DMS53 treated with DMSO at 0.1 percent for 48 hours (cell line): ENCODE measurements around the gene DISC1.
A peak's percentile ranks its signal among the peaks of the same experiment; 100 is the strongest.
"Not testable (repeated sequence)": the region's sequence is repeated elsewhere in the genome, so short reads cannot be mapped to it uniquely, and the experiment has no call there.

ENCODE experiments used
- DNase-seq: peaks from one replicate; lab custom pipeline; 2025; ENCODE audit not compliant: unreplicated experiment; lab: John Stamatoyannopoulos, UW

The DISC1 gene

DNA sequence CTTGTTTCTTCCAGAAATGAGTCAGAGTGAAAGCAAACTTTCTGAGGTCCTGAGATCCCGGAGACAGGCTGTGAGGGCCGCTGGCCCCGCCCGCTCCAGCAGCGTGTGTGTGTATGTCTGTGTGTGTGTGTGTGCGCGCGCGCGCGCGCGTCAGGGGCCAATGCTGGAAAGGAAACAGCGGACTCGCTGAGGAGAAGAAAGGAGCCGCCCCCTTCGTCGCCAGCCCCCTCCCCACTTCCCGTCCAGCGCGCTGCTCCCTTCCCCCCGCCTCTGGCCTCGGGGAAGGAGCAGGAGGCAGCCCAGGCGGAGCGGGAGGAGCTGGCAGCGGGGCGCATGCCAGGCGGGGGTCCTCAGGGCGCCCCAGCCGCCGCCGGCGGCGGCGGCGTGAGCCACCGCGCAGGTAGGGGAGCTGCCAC, at the start of gene DISC1:
DISC1 (plus strand) TSS at position 256 of the 416 bp plus-strand sequence; CDS start at position 334, 78 bp downstream.
- DNase-seq = peak; percentile 77

DNA sequence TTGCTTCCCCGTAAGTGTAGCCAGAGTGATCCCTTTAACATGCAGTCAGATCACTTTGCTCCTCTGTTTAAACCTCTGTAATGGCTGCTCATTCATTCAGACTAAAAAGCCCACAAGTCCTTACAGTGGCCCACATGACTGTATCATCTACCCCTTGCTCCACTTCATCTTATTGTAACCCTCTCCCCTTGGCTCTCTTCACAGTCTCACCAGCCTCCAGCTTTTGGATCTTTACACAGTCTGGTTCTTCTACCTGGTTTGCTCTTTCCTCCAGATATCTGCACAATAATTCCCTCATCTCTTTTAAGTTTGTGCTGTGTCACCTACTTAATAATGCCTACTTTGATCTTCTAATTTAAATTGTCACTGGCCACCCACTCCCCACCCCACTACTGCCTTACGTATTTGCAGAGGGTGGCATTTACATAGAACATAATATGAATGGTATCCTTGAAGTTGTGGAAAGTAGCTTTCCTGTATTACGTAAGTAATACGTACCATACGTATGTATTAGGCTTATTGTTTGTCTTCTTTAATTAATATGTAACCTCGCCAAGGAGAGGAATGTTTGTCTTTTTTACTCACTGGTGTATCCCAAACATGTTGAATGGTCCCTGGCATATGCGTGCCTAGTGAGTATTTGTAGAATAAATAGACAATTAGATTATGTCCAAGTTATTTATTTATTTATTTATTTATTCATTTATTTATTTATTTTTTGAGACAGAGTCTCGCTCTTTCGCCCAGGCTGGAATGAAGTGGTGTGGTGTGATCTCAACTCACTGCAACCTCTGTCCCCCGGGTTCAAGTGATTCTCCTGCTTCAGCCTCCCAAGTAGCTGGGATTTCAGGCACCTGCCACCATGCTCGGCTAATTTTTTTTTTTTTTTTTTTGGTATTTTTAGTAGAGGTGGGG, 49.5 kb upstream of the DISC1 start:
- DNase-seq = peak; percentile 17

DNA sequence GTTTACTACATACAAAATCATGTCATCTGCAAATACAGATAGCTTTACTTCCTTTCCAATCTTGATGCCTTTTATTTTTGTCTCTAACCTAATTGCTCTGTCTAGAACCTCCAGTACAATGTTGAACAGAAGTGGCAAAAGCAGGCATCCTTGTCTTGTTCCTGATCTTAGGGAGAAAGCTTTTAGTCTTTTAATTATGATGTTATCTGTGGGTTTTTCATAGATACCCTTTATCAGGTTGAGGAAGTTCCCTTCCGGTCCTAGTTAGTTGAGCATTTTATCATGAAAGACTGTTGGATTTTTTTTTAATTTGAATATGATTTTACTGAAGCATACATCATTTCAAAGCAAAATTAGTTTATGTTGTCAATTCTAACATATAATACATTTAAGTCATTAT, 45.7 kb upstream of the DISC1 start:
- DNase-seq = no peak

DNA sequence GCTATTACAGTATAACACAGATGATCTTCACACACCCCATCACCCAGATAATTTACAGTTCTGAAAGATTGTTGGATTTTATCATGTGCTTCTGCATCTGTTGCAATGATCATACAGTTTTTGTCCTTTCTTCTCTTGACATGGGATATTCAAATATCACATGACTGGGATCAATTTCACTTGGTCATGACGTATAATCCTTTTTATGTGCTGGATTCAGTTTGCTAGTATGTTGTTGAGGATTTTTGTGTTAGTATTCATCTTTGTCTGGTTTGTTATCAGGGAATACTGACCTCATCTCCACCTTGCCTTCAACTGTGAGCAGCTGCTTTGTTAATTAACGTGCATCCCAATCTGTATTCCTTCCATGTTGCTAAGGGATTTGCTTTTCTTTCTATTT, 44.7 kb upstream of the DISC1 start:
- no peak for DNase-seq

DNA sequence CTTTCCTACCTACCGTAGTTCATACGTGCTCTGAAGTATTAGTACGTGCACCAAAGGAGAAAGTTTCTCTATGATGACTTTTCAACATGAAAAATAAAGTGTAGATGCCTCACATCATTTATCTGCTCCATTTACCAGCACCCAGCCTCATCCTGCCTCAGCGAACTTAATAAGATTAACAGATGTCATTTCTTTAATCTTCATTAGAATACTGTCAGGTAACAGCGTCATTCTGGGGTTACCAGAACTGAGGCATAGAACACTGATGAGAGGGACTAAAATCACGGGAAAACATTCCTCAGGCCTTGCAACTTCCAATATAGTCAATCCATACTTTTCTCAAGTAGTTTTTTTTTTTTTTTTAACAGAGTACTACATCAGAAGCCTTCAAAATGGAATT, 43.2 kb upstream of the DISC1 start:
- DNase-seq = no peak

DNA sequence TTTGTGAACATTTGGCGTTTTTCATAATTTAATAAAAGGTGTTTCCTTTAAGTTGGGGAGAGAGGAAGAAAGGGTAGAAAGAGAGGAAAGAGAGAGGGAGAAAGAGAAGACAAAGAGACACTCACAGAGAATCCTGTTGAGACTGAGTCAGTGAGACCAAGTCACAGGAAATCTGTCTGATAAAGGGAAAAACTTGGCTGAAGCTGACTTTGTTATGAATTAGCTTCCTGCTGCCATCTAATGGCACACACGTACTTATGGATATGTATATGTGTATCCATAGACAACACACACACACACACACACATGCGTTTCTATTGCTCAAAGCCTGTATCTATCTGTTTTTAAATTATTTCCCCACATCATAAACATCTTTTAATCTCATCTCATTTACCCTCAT, 42.5 kb upstream of the DISC1 start:
- DNase-seq = peak; percentile 45

DNA sequence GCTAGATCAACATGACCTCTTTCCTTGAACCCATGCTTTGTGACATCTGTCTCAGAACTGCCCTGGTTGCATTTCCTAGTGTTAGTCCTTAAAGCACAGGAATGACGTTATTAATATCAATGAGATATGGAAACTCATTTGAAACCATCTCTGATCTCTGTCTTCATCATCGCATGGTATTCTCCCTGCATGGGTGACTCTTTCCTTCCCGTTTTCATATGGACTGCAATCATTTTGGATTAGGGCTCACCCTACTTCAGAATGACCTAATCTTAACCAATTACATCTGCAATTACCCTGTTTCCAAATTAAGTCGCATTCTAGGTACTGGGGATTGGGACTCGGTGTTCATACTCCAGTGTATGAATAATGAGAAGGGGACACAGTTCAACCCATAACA, 41.7 kb upstream of the DISC1 start:
- DNase-seq = no peak

DNA sequence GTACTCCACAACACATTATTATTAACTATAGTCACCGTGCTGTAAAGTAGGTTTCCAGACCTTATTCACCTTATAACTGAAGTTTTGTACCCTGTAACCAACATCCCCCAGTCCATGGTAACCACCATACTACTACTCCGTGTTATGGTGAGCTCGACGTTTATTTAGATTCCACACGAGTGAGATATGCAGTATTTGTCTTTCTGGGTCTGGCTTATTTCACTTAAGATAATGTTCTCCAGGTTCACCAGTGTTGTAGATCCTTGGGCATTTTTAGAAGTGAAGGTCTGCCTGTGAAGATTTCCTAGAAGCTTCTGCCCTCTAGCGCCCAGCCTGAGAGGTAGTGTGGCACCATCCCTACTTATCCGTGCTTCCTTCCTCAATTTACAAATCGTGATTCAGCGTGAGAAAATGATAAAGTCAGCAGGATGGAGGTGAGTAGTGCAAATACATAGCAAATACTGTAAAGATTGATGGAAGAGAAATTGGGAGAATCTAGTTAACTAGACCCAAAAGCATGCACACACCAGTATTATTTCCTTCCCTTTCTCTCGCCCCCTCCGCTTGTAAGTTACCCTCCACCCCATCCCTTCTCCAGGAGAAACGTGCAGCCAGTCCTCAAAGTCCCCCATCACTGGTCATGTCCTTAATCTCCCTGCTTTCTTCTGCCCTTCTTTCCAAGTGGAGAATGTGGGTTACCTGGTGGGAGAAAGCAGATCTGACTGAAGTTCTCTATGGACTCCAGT, 36.0 kb upstream of the DISC1 start:
- DNase-seq = peak; percentile 49

DNA sequence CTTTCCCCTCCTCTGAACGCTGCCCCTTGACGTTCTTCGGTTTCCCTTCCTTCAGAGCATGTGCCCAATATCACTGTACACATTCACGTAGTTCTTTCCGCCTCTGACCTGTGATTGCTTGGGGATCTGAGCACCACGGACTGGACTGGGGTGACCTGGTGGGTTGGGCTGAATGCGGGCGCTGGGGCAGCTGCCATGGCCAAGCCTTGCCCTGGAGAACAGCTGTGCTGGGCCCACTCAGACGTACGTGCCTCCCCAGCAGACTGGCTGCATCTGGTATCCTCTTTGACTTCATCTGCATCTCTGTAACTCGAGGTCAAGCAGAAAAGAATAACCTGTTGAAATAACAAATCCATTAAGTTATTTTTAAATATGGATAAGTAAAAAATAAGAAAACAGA, 35.1 kb upstream of the DISC1 start:
- no peak for DNase-seq

DNA sequence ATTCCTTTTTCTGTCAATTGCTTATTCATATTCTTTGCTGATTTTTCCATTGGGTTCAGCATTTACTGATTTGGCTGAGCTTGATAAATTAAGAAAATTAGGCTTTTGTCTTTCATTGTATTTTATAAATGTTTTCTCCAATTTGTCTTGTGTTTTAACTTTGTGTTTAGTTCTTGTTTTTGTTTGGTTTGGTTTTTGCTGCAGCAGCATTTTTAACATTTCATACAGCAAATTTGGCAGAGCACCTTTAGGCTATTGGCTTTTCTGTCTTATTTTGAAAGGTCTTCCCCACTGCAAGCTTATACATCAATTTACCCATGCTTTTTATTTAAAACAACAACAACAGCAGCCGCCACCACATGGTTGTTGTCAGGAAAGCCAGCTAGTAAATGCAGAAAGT, 33.8 kb upstream of the DISC1 start:
- DNase-seq = no peak

DNA sequence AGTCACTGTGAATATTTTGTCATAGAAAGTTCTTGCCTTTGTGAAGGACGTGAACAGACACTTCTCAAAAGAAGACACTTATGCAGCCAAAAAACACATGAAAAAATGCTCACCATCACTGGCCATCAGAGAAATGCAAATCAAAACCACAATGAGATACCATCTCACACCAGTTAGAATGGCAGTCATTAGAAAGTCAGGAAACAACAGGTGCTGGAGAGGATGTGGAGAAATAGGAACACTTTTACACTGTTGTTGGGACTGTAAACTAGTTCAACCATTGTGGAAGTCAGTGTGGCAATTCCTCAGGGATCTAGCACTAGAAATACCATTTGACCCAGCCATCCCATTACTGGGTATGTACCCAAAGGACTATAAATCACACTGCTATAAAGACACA, 33.3 kb upstream of the DISC1 start:
- not testable (repeated sequence) for DNase-seq

DNA sequence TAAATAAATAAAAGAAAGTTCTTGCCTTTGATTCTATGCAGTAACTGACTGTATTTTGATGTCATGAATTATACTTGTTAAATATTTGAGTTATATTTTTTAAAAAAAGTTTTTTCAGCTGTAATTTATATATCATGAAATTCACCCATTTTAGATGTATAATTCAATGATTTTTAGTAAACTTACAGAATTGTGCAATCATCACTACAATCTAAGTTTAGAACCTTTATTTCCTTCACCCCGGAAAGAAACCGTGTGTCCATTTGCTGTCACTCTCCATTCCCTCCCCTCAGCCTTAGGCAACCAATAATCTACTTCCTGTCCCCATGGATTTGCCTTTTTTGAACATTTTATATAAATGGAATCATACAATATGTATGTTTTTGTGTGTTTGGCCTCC, 32.5 kb upstream of the DISC1 start:
- no peak for DNase-seq

DNA sequence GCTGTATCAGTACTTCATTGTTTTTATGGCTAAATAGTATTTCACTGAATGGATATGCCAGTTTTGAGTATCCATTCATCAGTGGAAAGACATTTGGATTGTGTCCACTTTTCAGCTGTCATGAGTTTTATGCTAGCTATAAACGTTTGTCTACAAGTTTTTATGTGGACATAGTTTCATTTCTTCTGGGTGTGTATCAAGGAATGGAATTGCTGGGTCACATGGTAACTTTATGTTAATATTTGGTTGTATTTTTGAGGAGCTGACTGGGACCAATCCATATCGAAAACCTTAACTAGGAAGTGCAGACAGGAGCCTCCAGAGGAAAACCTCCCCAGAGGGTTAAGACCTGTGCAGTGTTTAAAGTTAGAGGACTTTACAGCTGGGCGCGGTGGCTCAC, 31.8 kb upstream of the DISC1 start:
- DNase-seq = no peak

DNA sequence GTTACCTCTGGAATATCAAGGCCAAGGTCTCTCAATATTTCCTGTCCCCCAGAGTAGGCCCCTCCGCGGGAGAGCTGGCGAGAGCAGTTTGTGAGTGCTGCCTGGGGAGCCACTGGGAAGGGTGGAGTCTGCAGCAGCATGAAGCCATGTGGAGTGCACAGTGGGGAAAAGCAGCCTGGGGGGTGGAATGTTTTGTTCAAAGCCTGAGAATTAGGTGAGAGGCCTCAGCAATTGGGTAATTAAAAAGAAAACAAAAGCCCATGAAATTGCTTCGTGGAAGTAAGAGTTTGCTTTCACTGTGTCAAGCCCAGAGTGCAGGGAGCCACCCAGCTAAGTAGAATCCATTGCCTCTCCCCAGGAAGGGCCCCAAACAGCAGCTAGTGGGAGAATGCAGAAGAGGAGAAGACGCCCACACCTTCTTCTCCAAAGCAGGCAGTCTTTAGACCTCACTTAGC, 30.2 kb upstream of the DISC1 start:
- DNase-seq = no peak

DNA sequence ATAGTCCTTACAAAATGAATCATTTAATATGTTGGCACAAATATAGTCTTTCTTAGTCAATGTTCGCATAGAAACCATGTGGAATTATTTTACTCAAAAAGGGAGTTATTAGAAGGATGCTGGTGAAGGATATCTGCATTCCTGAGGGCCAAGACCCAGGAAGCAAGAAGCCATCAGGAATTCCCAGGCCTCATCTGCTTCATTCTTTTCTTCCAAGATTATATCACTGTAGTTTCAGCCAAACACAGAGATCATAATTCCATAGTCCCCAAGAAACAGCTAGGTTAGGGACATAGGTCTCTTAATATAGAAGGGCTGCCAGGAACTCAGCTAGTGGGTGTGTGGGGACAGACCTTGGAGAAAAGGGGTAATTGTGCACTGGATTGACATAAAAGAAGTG, 28.6 kb upstream of the DISC1 start:
- DNase-seq = no peak

DNA sequence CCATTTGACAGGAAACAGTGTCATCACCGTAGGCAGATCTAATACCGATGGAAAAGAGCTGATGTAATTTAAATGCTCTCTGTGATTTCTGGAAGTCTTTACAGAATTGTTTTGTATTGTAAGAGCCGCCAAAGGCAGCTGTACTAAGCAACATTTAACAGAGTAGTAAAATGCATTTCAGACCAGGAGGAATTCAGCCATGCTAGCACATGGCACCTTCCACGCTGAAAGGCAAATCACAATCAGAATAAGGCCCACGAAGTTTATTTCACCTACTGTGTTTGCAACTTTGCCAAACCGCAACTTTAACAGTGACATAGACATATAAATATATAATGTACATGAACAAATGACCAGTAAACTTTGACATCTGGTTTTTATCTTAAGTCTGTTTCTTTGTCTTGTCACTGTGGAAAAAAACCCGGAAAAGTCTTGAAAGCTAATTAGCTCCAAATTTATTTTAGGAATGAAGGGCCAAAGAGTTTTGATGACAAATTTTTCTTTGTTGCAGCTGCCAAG, 26.1 kb upstream of the DISC1 start:
- no peak for DNase-seq

DNA sequence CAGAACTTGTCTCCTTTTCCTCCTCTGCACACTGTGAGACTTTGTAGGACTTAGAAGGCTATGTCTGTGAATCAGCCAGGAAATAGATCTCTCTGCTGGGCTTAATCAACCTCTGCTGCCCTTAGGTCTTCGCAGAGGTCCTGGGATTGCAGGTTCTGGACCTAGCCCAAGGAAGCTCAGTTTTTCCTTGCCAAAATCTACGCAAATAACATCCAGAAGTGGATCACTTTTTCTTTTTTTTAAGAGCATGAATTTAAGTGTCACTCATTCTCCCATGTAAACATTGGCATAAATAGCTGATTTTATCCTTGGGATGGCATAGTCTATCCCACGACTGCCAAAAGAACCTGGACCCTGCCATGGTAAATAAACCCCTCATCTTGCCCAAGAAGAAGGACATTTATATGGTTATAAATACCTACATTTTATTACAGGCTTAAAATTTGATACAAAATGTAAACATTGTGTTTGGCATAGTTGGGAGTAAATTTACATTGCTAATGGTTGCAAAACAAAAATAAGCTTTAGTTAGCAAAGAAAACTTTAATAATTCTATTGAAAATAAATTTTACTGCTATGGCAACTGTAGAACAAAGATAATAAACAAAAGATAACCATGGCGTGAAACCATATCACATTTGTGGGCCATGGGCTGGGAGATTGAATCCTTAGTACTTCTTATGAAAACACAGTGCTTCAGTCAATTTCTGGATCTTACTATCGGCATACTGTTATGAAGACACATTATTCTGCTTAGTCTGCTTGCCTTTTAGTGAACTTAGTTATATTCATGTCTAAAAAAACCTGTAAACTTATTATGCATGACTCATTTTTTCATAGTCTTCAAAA, 24.5 kb upstream of the DISC1 start:
- DNase-seq = no peak

DNA sequence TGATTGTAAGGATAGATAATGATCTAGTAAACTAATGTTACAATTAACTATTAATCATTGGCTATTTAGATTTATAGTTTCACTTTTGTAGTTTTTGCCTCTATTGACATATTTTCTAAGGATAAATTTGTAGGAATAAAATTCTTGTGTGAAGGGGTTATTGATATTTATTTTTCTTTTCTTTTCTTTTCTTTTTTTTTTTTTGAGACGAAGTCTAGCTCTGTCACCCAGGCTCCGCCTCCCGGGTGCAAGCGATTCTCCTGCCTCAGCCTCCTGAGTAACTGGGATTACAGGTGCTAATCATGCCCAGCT, 24.0 kb upstream of the DISC1 start:
- no peak for DNase-seq

DNA sequence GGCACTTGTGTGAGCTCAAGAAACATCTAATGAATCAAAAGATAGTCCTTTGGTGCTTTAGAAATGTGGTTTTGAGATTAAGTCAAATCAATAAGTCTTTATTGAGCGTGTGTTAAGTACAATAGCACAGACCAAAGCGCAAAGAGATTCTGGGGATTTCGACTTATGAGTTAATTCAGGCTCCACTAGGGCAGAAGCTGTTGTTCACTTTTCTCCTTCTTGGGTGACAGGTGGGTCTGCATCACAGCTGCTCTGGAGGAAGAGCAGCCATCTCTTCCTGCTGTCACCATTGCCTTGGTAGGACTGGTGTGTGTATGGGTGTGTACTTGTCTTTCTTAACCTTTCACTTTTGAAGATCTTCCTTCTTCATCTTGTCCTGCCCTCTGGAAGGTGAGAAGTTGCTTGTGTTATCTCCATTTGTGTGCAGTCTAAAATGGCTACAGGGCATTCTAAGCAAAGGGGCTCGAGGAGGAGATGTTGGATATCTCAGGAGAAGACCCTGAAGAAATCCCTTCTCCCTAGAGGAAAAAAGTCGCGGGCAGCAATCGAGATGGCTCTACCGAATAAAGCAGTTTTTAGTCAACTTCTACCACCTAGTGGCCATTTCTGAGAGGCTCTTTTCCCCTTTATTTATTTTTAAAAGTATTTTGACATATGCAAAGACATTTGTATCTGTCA, 22.9 kb upstream of the DISC1 start:
- peak; percentile 65 for DNase-seq

DNA sequence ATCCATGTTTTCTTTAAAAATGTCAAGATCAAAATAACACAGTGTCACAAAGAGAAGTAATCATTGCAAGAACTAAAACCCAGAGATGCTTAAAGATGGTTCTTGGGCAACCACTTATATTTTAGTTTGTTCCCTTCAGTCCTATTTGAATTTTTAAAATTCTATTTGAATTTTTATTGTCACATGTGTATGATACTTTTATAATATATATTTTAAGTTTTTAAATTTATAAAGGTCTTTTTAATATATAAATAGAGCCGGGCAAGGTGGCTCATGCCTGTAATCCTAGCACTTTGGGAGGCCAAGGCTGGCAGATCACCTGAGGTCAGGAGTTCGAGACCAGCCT, 22.3 kb upstream of the DISC1 start:
- DNase-seq = no peak
